WTC11 (cell line): ENCODE data around the gene ZFP36L2. TPM values are rescaled to one million over a fixed set of nuclear protein-coding genes. Genes with fewer than 3 reads are reported as not detected.

Source experiments
- ATAC-seq: fragments of 200-7000 bp; cut with Tn5 transposase; 2 replicates; pipeline ENCODE4 v1.10.0; 2021; ENCODE audit warnings: mild to moderate bottlenecking, moderate library complexity
- CTCF ChIA-PET: fragments of 300-600 bp; sonication (Branson Sonifier 250); formaldehyde crosslinking; loops from one replicate; lab custom pipeline; 2021; ENCODE audit warnings: antibody characterized with exemption; lab: Charles Lee
- POLR2A ChIA-PET: fragments of 350-600 bp; sonication (Branson Sonifier 250); formaldehyde crosslinking; loops from one replicate; lab custom pipeline; 2021; ENCODE audit warnings: antibody characterized with exemption; lab: Charles Lee
- DNase-seq: peaks from one replicate; pipeline ENCODE4 v3.0.0; 2021; ENCODE audit warnings: low spot score
- H3K27ac Mint-ChIP-seq: 2 replicates; pipeline ENCODE4 v1.8.0; 2021; ENCODE audit warnings: mixed read lengths
- H3K27me3 Mint-ChIP-seq: 2 replicates; pipeline ENCODE4 v1.8.0; 2021; ENCODE audit warnings: low read depth, mild to moderate bottlenecking, moderate library complexity, mixed read lengths
- H3K36me3 Mint-ChIP-seq: 2 replicates; pipeline ENCODE4 v1.8.0; 2021; ENCODE audit warnings: mixed read lengths
- H3K4me1 Mint-ChIP-seq: 2 replicates; pipeline ENCODE4 v1.8.0; 2022; ENCODE audit warnings: mixed read lengths
- H3K4me3 Mint-ChIP-seq: 2 replicates; pipeline ENCODE4 v1.8.0; 2021; ENCODE audit warnings: mild to moderate bottlenecking, moderate library complexity, mixed read lengths
- H3K9me3 Mint-ChIP-seq: 2 replicates; pipeline ENCODE4 v1.8.0; 2021; ENCODE audit warnings: mixed read lengths
- AFF4 ChIP-seq: sonication (generic); formaldehyde crosslinking; IDR thresholded peaks from 2 replicates; pipeline ENCODE4 v1.8.1; 2023; ENCODE audit warnings: mild to moderate bottlenecking, missing genetic modification reagents, borderline replicate concordance
- ATF2 ChIP-seq: sonication (generic); formaldehyde crosslinking; IDR thresholded peaks from 2 replicates; pipeline ENCODE4 v1.8.1; 2022; ENCODE audit warnings: low read depth, missing genetic modification reagents, borderline replicate concordance
- ATF3 ChIP-seq: sonication (generic); formaldehyde crosslinking; conservative IDR thresholded peaks from 2 replicates; pipeline ENCODE4 v1.8.1; 2022; ENCODE audit warnings: mild to moderate bottlenecking, missing genetic modification reagents
- ELF4 ChIP-seq: sonication (generic); formaldehyde crosslinking; IDR thresholded peaks from 2 replicates; pipeline ENCODE4 v1.8.1; 2022; ENCODE audit warnings: low read depth, mild to moderate bottlenecking, moderate library complexity, missing genetic modification reagents
- HMGA2 ChIP-seq: fragments of 250-450 bp; sonication (Bioruptor Pico); IDR thresholded peaks from 2 replicates; pipeline ENCODE4 v1.4.0; 2021; ENCODE audit warnings: mild to moderate bottlenecking, moderate library complexity
- IRF2 ChIP-seq: sonication (generic); formaldehyde crosslinking; IDR thresholded peaks from 2 replicates; pipeline ENCODE4 v1.8.0; 2022; ENCODE audit warnings: low read depth, missing genetic modification reagents, borderline replicate concordance
- MLX ChIP-seq: sonication (generic); formaldehyde crosslinking; IDR thresholded peaks from 2 replicates; pipeline ENCODE4 v1.8.1; 2023; ENCODE audit warnings: mild to moderate bottlenecking, missing genetic modification reagents, moderate library complexity
- MXD4 ChIP-seq: fragments of 250-450 bp; sonication (Bioruptor Pico); IDR thresholded peaks from 2 replicates; pipeline ENCODE4 v1.8.0; 2021; ENCODE audit warnings: mild to moderate bottlenecking, moderate library complexity, borderline replicate concordance
- NR3C1 ChIP-seq: sonication (generic); formaldehyde crosslinking; conservative IDR thresholded peaks from 2 replicates; pipeline ENCODE4 v1.8.1; 2023; ENCODE audit warnings: low read depth, mild to moderate bottlenecking, missing genetic modification reagents
- SMAD3 ChIP-seq: sonication (generic); formaldehyde crosslinking; IDR thresholded peaks from 2 replicates; pipeline ENCODE4 v1.8.0; 2022; ENCODE audit warnings: missing genetic modification reagents, mild to moderate bottlenecking, borderline replicate concordance
- STAT6 ChIP-seq: sonication (generic); formaldehyde crosslinking; conservative IDR thresholded peaks from 2 replicates; pipeline ENCODE4 v1.8.1; 2023; ENCODE audit warnings: mild to moderate bottlenecking, low read depth, missing genetic modification reagents, moderate library complexity
- ZBTB43 ChIP-seq: sonication (generic); formaldehyde crosslinking; IDR thresholded peaks from 2 replicates; pipeline ENCODE4 v1.8.1; 2023; ENCODE audit warnings: mild to moderate bottlenecking, missing genetic modification reagents
- ZNF121 ChIP-seq: sonication (generic); formaldehyde crosslinking; IDR thresholded peaks from 2 replicates; pipeline ENCODE4 v1.8.0; 2023; ENCODE audit warnings: missing genetic modification reagents
- ZNF396 ChIP-seq: fragments of 250-450 bp; sonication (Bioruptor Pico); IDR thresholded peaks from 2 replicates; pipeline ENCODE4 v1.8.0; 2021; ENCODE audit warnings: mild to moderate bottlenecking, moderate library complexity, borderline replicate concordance
- ZSCAN18 ChIP-seq: fragments of 250-450 bp; sonication (Bioruptor Pico); IDR thresholded peaks from 2 replicates; pipeline ENCODE4 v2.1.2; 2022; ENCODE audit warnings: mild to moderate bottlenecking, moderate library complexity
- total RNA-seq: library from RNA; stranded (reverse); gene quantifications from 3 replicates; pipeline ENCODE4 v1.2.3, GENCODE V29; 2021

The ZFP36L2 gene
- total RNA-seq, 1 experiment from 2014 or later: 50.4 TPM

GRCh38 chr2:43233218-43234212, 7.1 kb upstream of the ZFP36L2 start:
- H3K27me3 Mint-ChIP-seq: no peaks in the 10 kb centered on the region
- ChIA-PET POLR2A (no interaction called here), CTCF (no interaction called here)
- H3K27ac Mint-ChIP-seq: no peak overlapping the region
- peaks cover 31% of the 10 kb centered on the region for H3K4me1 Mint-ChIP-seq
- H3K36me3 Mint-ChIP-seq: no peaks in the 10 kb centered on the region
- no peaks in the 10 kb centered on the region for H3K9me3 Mint-ChIP-seq
- no peak overlapping the region for H3K4me3 Mint-ChIP-seq
- no peak for TF ChIP-seq STAT6 (CRISPR knock-in tag)
- no peak for TF ChIP-seq MXD4 (CRISPR knock-in tag)
- TF ChIP-seq ZSCAN18: no peak
- no peak for TF ChIP-seq AFF4 (CRISPR knock-in tag)
- TF ChIP-seq ELF4 (CRISPR knock-in tag): no peak
- no peak for TF ChIP-seq IRF2 (CRISPR knock-in tag)
- TF ChIP-seq ZBTB43 (CRISPR knock-in tag): no peak
- no peak for TF ChIP-seq ZNF121 (CRISPR knock-in tag)
- no peak for TF ChIP-seq ATF2 (CRISPR knock-in tag)
- no peak for TF ChIP-seq HMGA2
- TF ChIP-seq ZNF396 (CRISPR knock-in tag): no peak
- TF ChIP-seq ATF3 (CRISPR knock-in tag): no peak
- TF ChIP-seq MLX (CRISPR knock-in tag): no peak
- TF ChIP-seq NR3C1: no peak
- TF ChIP-seq SMAD3 (CRISPR knock-in tag): no peak
- TF ChIP-seq, all 79 proteins: peak for 0
- DNase-seq: no peak
- ATAC-seq: no peak
